22Rv1 (cell line): ENCODE results near the gene GSDMA.
"Not testable (repeated sequence)": the region's sequence is repeated elsewhere in the genome, so short reads cannot be mapped to it uniquely, and the experiment has no call there.

Experiments
- ZFX ChIP-seq: fragments of 450-650 bp; IDR thresholded peaks from 2 replicates; pipeline ENCODE4 v1.6.1; 2017; ENCODE audit warnings: antibody characterized with exemption, borderline replicate concordance
- TF ChIP-seq, protein P1 (sequence below): fragments of 450-650 bp; IDR thresholded peaks from 2 replicates; pipeline ENCODE4 v1.5.1; 2017; ENCODE audit warnings: mild to moderate bottlenecking

DNA sequence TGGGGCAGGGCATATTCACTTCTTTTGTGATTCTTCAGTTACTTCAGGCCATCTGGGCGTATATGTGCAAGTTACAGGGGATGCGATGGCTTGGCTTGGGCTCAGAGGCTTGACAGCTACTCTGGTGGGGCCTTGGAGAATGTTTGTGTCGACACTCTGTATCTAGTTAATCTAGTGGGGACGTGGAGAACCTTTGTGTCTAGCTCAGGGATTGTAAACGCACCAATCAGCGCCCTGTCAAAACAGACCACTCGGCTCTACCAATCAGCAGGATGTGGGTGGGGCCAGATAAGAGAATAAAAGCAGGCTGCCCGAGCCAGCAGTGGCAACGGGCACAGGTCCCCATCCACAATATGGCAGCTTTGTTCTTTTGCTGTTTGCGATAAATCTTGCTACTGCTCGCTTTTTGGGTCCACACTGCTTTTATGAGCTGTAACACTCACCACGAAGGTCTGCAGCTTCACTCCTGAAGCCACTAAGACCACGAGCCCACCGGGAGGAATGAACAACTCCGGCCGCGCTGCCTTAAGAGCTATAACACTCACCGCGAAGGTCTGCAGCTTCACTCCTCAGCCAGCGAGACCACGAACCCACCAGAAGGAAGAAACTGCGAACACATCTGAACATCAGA lies 49.3 kb downstream of the GSDMA start:
- TF ChIP-seq, protein P1, sequence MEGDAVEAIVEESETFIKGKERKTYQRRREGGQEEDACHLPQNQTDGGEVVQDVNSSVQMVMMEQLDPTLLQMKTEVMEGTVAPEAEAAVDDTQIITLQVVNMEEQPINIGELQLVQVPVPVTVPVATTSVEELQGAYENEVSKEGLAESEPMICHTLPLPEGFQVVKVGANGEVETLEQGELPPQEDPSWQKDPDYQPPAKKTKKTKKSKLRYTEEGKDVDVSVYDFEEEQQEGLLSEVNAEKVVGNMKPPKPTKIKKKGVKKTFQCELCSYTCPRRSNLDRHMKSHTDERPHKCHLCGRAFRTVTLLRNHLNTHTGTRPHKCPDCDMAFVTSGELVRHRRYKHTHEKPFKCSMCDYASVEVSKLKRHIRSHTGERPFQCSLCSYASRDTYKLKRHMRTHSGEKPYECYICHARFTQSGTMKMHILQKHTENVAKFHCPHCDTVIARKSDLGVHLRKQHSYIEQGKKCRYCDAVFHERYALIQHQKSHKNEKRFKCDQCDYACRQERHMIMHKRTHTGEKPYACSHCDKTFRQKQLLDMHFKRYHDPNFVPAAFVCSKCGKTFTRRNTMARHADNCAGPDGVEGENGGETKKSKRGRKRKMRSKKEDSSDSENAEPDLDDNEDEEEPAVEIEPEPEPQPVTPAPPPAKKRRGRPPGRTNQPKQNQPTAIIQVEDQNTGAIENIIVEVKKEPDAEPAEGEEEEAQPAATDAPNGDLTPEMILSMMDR = not testable (repeated sequence)
- not testable (repeated sequence) for TF ChIP-seq ZFX
